H9 (cell line): ENCODE measurements around the gene PFDN4. TPM values are rescaled to one million over a fixed set of nuclear protein-coding genes. Genes with fewer than 3 reads are reported as not detected.

Experiments used
- DNase-seq: peaks from one replicate; pipeline ENCODE4 v3.0.0-alpha.2; 2017
- H2AFZ ChIP-seq: one replicate; pipeline ENCODE4 v1.6.1; 2013; ENCODE audit warnings: mild to moderate bottlenecking, low read length, control low read depth, moderate library complexity
- H2AK5ac ChIP-seq: 2 replicates; pipeline ENCODE4 v1.6.1; 2013; ENCODE audit warnings: low read length, control low read depth, mixed read lengths; ENCODE audit not compliant: insufficient read length
- H2BK120ac ChIP-seq: one replicate; pipeline ENCODE4 v1.6.1; 2013; ENCODE audit warnings: low read depth, mild to moderate bottlenecking, low read length, control low read depth, inconsistent platforms; ENCODE audit not compliant: poor library complexity, severe bottlenecking
- H2BK12ac ChIP-seq: 2 replicates; pipeline ENCODE4 v1.6.1; 2013; ENCODE audit warnings: low read length, control low read depth, mixed read lengths, low read depth; ENCODE audit not compliant: insufficient read length
- H2BK15ac ChIP-seq: 2 replicates; pipeline ENCODE4 v1.6.1; 2013; ENCODE audit warnings: low read depth, low read length, control low read depth
- H2BK20ac ChIP-seq: one replicate; pipeline ENCODE4 v1.6.1; 2013; ENCODE audit warnings: low read depth, mild to moderate bottlenecking, low read length, control low read depth, inconsistent platforms; ENCODE audit not compliant: poor library complexity, severe bottlenecking
- H2BK5ac ChIP-seq: 2 replicates; pipeline ENCODE4 v1.6.1; 2013; ENCODE audit warnings: low read length, control low read depth, mixed read lengths; ENCODE audit not compliant: insufficient read length
- H3K14ac ChIP-seq: 2 replicates; pipeline ENCODE4 v1.6.1; 2013; ENCODE audit warnings: low read length, control low read depth; ENCODE audit not compliant: insufficient read depth
- H3K18ac ChIP-seq: 2 replicates; pipeline ENCODE4 v1.6.1; 2013; ENCODE audit warnings: low read depth, mild to moderate bottlenecking, mixed read lengths, low read length, control low read depth; ENCODE audit not compliant: insufficient read length
- H3K23ac ChIP-seq: 2 replicates; pipeline ENCODE4 v1.6.1; 2013; ENCODE audit warnings: low read length, control low read depth, mixed read lengths, low read depth; ENCODE audit not compliant: insufficient read length
- H3K23me2 ChIP-seq: 2 replicates; pipeline ENCODE4 v1.6.1; 2013; ENCODE audit warnings: low read depth, mild to moderate bottlenecking, mixed read lengths, low read length, control low read depth; ENCODE audit not compliant: insufficient read length, poor library complexity, severe bottlenecking
- H3K27ac ChIP-seq: 2 replicates; pipeline ENCODE4 v1.5.1; 2013; ENCODE audit warnings: low read length, control low read depth, mixed read lengths, low read depth; ENCODE audit not compliant: insufficient read length
- H3K27me3 ChIP-seq: 2 replicates; pipeline ENCODE4 v1.6.1; 2013; ENCODE audit warnings: low read length, control low read depth, inconsistent platforms; ENCODE audit not compliant: insufficient read depth
- H3K4ac ChIP-seq: 2 replicates; pipeline ENCODE4 v1.6.1; 2013; ENCODE audit warnings: low read depth, mild to moderate bottlenecking, control low read depth, inconsistent platforms, low read length, moderate library complexity
- H3K4me1 ChIP-seq: 2 replicates; pipeline ENCODE4 v1.6.1; 2013; ENCODE audit warnings: low read length, control low read depth, inconsistent platforms; ENCODE audit not compliant: insufficient read depth
- H3K4me2 ChIP-seq: 2 replicates; pipeline ENCODE4 v1.6.1; 2013; ENCODE audit warnings: low read length, control low read depth, mixed read lengths; ENCODE audit not compliant: insufficient read length, insufficient read depth
- H3K56ac ChIP-seq: 2 replicates; pipeline ENCODE4 v1.6.1; 2013; ENCODE audit warnings: low read depth, mild to moderate bottlenecking, mixed read lengths, low read length, control low read depth; ENCODE audit not compliant: insufficient read length
- H3K79me1 ChIP-seq: 2 replicates; pipeline ENCODE4 v1.6.1; 2013; ENCODE audit warnings: low read depth, mild to moderate bottlenecking, moderate library complexity, low read length, control low read depth, inconsistent platforms; ENCODE audit not compliant: insufficient read depth, poor library complexity, severe bottlenecking
- H3K79me2 ChIP-seq: 2 replicates; pipeline ENCODE4 v1.6.1; 2013; ENCODE audit warnings: low read length, control low read depth, inconsistent platforms; ENCODE audit not compliant: insufficient read depth
- H3K9ac ChIP-seq: 2 replicates; pipeline ENCODE4 v1.6.1; 2013; ENCODE audit warnings: low read length, control low read depth, mixed read lengths; ENCODE audit not compliant: insufficient read length; ENCODE audit errors: extremely low read depth
- H3K9me3 ChIP-seq: one replicate; pipeline ENCODE4 v1.6.1; 2013; ENCODE audit warnings: low read depth, low read length, inconsistent platforms; ENCODE audit not compliant: control insufficient read depth
- H3T11ph ChIP-seq: one replicate; pipeline ENCODE4 v1.6.1; 2013; ENCODE audit warnings: mild to moderate bottlenecking, low read length, control low read depth, inconsistent platforms
- H4K20me1 ChIP-seq: one replicate; pipeline ENCODE4 v1.6.1; 2013; ENCODE audit not compliant: control insufficient read depth, insufficient read length, insufficient read depth
- H4K5ac ChIP-seq: 2 replicates; pipeline ENCODE4 v1.6.1; 2013; ENCODE audit warnings: low read depth, mild to moderate bottlenecking, mixed read lengths, low read length, control low read depth; ENCODE audit not compliant: insufficient read length
- H4K8ac ChIP-seq: replicated peaks from 2 replicates; pipeline ENCODE4 v1.6.1; 2013; ENCODE audit warnings: low read length, control low read depth, mixed read lengths, low read depth; ENCODE audit not compliant: insufficient read length
- H4K91ac ChIP-seq: 2 replicates; pipeline ENCODE4 v1.6.1; 2013; ENCODE audit warnings: low read depth, mild to moderate bottlenecking, moderate library complexity, mixed read lengths, low read length, control low read depth; ENCODE audit not compliant: insufficient read length
- H3K27ac Mint-ChIP-seq, 3 experiments: 2 replicates in 2 of 3; 3 replicates in 1 of 3; pipeline ENCODE4 v1.8.0; 2020 to 2021; ENCODE audit warnings: mixed read lengths in 3 of 3, mild to moderate bottlenecking in 1 of 3, moderate library complexity in 1 of 3
- H3K27me3 Mint-ChIP-seq: 2 replicates; pipeline ENCODE4 v1.8.0; 2021; ENCODE audit warnings: low read depth, mild to moderate bottlenecking, moderate library complexity, mixed read lengths
- H3K36me3 Mint-ChIP-seq, 3 experiments: 2 replicates in 2 of 3; 3 replicates in 1 of 3; pipeline ENCODE4 v1.8.0; 2020 to 2021; ENCODE audit warnings: low read depth in 3 of 3, mixed read lengths in 3 of 3; ENCODE audit not compliant: insufficient read depth in 1 of 3
- H3K4me1 Mint-ChIP-seq, 2 experiments: 2 replicates each; pipeline ENCODE4 v1.8.0; 2020; ENCODE audit warnings: mixed read lengths in 2 of 2
- H3K4me3 Mint-ChIP-seq, 2 experiments: 2 replicates in 1 of 2; 3 replicates in 1 of 2; pipeline ENCODE4 v1.8.0; 2020 to 2021; ENCODE audit warnings: mild to moderate bottlenecking in 2 of 2, mixed read lengths in 2 of 2, moderate library complexity in 1 of 2
- H3K9me3 Mint-ChIP-seq, 2 experiments: 2 replicates in 1 of 2; 3 replicates in 1 of 2; pipeline ENCODE4 v1.8.0; 2020; ENCODE audit warnings: mild to moderate bottlenecking in 2 of 2, mixed read lengths in 2 of 2, moderate library complexity in 1 of 2
- CTCF ChIP-seq: fragments of 200-600 bp; sonication (generic); conservative IDR thresholded peaks from 3 replicates; pipeline ENCODE4 v1.8.0; 2021; ENCODE audit warnings: antibody characterized with exemption, mild to moderate bottlenecking
- WGBS: extraction: QIAGEN DNeasy Blood & Tissue Kit; methylation state at CpG from one replicate; pipeline ENCODE4 v1.1.7; 2013; ENCODE audit warnings: missing lambda C conversion rate, low lambda C conversion rate, mixed read lengths; ENCODE audit not compliant: insufficient read length; ENCODE audit errors: extremely low coverage; 5-methylcytosine and 5-hydroxymethylcytosine counted together
- total RNA-seq: library from RNA; stranded (reverse); gene quantifications from 2 replicates; pipeline ENCODE4 v1.2.1, GENCODE V29; 2021

Gene PFDN4
- total RNA-seq, 1 experiment from 2014 or later: 73.6 TPM

GRCh38 chr20:54193817-54194216 lies 14.1 kb upstream of the PFDN4 start:
- no peak overlapping the region for H4K5ac ChIP-seq
- no peaks in the 10 kb centered on the region for H3K79me2 ChIP-seq
- TF ChIP-seq CTCF: no peak
- no peak overlapping the region for H3K27ac ChIP-seq
- no peak overlapping the region for H3K27ac Mint-ChIP-seq
- H3K23ac ChIP-seq: no peak overlapping the region
- no peak overlapping the region for H4K8ac ChIP-seq
- H3K23me2 ChIP-seq: no peaks in the 10 kb centered on the region
- H3K27me3 ChIP-seq: no peaks in the 10 kb centered on the region
- H2BK120ac ChIP-seq: no peak overlapping the region
- no peak overlapping the region for H2BK12ac ChIP-seq
- no peak overlapping the region for H2BK20ac ChIP-seq
- no peak overlapping the region for H3K18ac ChIP-seq
- no peak overlapping the region for H3T11ph ChIP-seq
- no peak for DNase-seq
- no peak overlapping the region for H2AK5ac ChIP-seq
- H3K9me3 Mint-ChIP-seq: no peaks in the 10 kb centered on the region
- H3K4me1 ChIP-seq: no peaks in the 10 kb centered on the region
- H3K36me3 Mint-ChIP-seq: no peaks in the 10 kb centered on the region
- no peak overlapping the region for H3K4me2 ChIP-seq
- H3K4me1 Mint-ChIP-seq: peaks cover 2 to 5% of the 10 kb centered on the region in 2 experiments; a peak in 1 of 4 replicates
- no peak overlapping the region for H3K9ac ChIP-seq
- no peaks in the 10 kb centered on the region for H3K9me3 ChIP-seq
- H2BK15ac ChIP-seq: no peak overlapping the region
- no peak overlapping the region for H2BK5ac ChIP-seq
- WGBS: no CpG with 5 or more reads among the region's 5 CpGs
- no peak overlapping the region for H3K4me3 Mint-ChIP-seq
- no peak overlapping the region for H2AFZ ChIP-seq
- H3K14ac ChIP-seq: no peak overlapping the region
- H3K56ac ChIP-seq: no peak overlapping the region
- no peaks in the 10 kb centered on the region for H4K20me1 ChIP-seq
- H3K27me3 Mint-ChIP-seq: peaks cover 3% of the 10 kb centered on the region
- H3K4ac ChIP-seq: no peak overlapping the region
- H4K91ac ChIP-seq: no peak overlapping the region
- H3K79me1 ChIP-seq: no peaks in the 10 kb centered on the region
